GM19099 (cell line): ENCODE results near the gene SMAD6.
A peak's percentile ranks its signal among the peaks of the same experiment; 100 is the strongest.

Experiments
- POLR2A ChIP-seq: IDR thresholded peaks from 3 replicates; pipeline ENCODE4 v1.6.1; 2011; ENCODE audit warnings: low read depth; ENCODE audit not compliant: insufficient read length; ENCODE audit errors: extremely low read depth

Gene SMAD6

GRCh38 chr15:66691727-66692126 lies 10.3 kb upstream of the SMAD6 start:
- no peak for TF ChIP-seq POLR2A

- TF ChIP-seq POLR2A = no peak
These were observed 9.6 kb upstream of the SMAD6 start for GRCh38 chr15:66692391-66692790.

- no peak for TF ChIP-seq POLR2A
These were observed 9.0 kb upstream of the SMAD6 start for GRCh38 chr15:66692808-66693596.

GRCh38 chr15:66696770-66697169 lies 5.3 kb upstream of the SMAD6 start:
- TF ChIP-seq POLR2A = no peak

- TF ChIP-seq POLR2A = no peak
These were observed 3.6 kb upstream of the SMAD6 start for GRCh38 chr15:66698318-66698961.

GRCh38 chr15:66698971-66699370 lies 3.1 kb upstream of the SMAD6 start:
- no peak for TF ChIP-seq POLR2A

GRCh38 chr15:66700412-66700801 lies 1.6 kb upstream of the SMAD6 start:
- TF ChIP-seq POLR2A = no peak

GRCh38 chr15:66700802-66701421 lies 1.1 kb upstream of the SMAD6 start:
- TF ChIP-seq POLR2A = peak; percentile 41

- no peak for TF ChIP-seq POLR2A
These were observed 508 bp upstream of the SMAD6 start for GRCh38 chr15:66701422-66702034.

- no peak for TF ChIP-seq POLR2A
These were observed 927 bp downstream of the SMAD6 start for GRCh38 chr15:66702787-66703539.

- no peak for TF ChIP-seq POLR2A
These were observed 1.5 kb downstream of the SMAD6 start for GRCh38 chr15:66703540-66703941.

- TF ChIP-seq POLR2A = no peak
These were observed 2.2 kb downstream of the SMAD6 start for GRCh38 chr15:66704019-66704802.

GRCh38 chr15:66704803-66705153 lies 2.7 kb downstream of the SMAD6 start:
- no peak for TF ChIP-seq POLR2A
